Hepatocyte (in vitro differentiated cells): ENCODE data around the gene ACAD8.

Experiments
- CTCF ChIP-seq: fragments of 200-600 bp; sonication (generic); IDR thresholded peaks from 2 replicates; pipeline ENCODE4 v1.5.1; 2016; ENCODE audit warnings: antibody characterized with exemption, mild to moderate bottlenecking; ENCODE audit not compliant: poor library complexity
- EZH2 ChIP-seq: fragments of 200-600 bp; sonication (generic); IDR thresholded peaks from 2 replicates; pipeline ENCODE4 v1.6.1; 2016; ENCODE audit warnings: antibody characterized with exemption, mild to moderate bottlenecking, borderline replicate concordance
- EZH2phosphoT487 ChIP-seq: fragments of 200-600 bp; sonication (generic); IDR thresholded peaks from one replicate; pipeline ENCODE4 v1.6.1; 2018; ENCODE audit warnings: antibody characterized with exemption, mild to moderate bottlenecking, low read depth, moderate library complexity; ENCODE audit not compliant: unreplicated experiment, severe bottlenecking

GRCh38 chr11:134266841-134267251 is 13.5 kb downstream of the ACAD8 start:
- TF ChIP-seq CTCF = no peak
- no peak for TF ChIP-seq EZH2phosphoT487
- TF ChIP-seq EZH2 = no peak
